K562 (cell line): Measurements from ENCODE around the gene SLC16A4. TPM values are rescaled to one million over a fixed set of nuclear protein-coding genes. Genes with fewer than 3 reads are reported as not detected.
A peak's percentile ranks its signal among the peaks of the same experiment; 100 is the strongest.

ENCODE experiments used
- AFF1 ChIP-seq, 2 experiments: fragments of 450-650 bp; IDR thresholded peaks; 2 replicates each; pipeline ENCODE4 v1.6.1; 2018; ENCODE audit warnings: mild to moderate bottlenecking in 2 of 2, low read depth in 1 of 2; ENCODE audit not compliant: partially characterized antibody in 2 of 2
- CREB1 ChIP-seq, 2 experiments: sonication (generic) in 1 of 2; formaldehyde crosslinking in 1 of 2; IDR thresholded peaks; 2 replicates each; pipeline versions ENCODE4 v1.6.1 to v1.8.0; 2012 to 2022; ENCODE audit warnings: inconsistent platforms in 1 of 2, mild to moderate bottlenecking in 1 of 2, missing genetic modification reagents in 1 of 2, moderate library complexity in 1 of 2
- CSDE1 ChIP-seq, 2 experiments: fragments of 450-650 bp; IDR thresholded peaks; 2 replicates each; pipeline ENCODE4 v1.6.1; 2016; ENCODE audit warnings: mild to moderate bottlenecking in 1 of 2
- ELF1 ChIP-seq: fragments of 200-800 bp; sonication (Bioruptor generic); IDR thresholded peaks from 2 replicates; pipeline ENCODE4 v1.6.1; 2016; ENCODE audit warnings: missing genetic modification characterization, missing compliant biosample characterization
- JUN ChIP-seq, 2 experiments: sonication (generic) in 1 of 2; formaldehyde crosslinking in 1 of 2; IDR thresholded peaks; 2 replicates each; pipeline versions ENCODE4 v1.6.1 to v1.8.0; 2012 to 2022; ENCODE audit warnings: borderline replicate concordance in 2 of 2, mild to moderate bottlenecking in 2 of 2, improper control_type of control experiment in 1 of 2, low read depth in 1 of 2, low read length in 1 of 2, missing genetic modification reagents in 1 of 2
- MCM5 ChIP-seq: fragments of 450-650 bp; IDR thresholded peaks from 2 replicates; pipeline ENCODE4 v1.6.1; 2016; ENCODE audit warnings: low read depth
- MTA3 ChIP-seq: fragments of 450-650 bp; formaldehyde crosslinking; IDR thresholded peaks from 2 replicates; pipeline ENCODE4 v1.6.1; 2017; ENCODE audit warnings: mild to moderate bottlenecking, borderline replicate concordance
- NR2F6 ChIP-seq: fragments of 450-650 bp; formaldehyde crosslinking; IDR thresholded peaks from 2 replicates; pipeline ENCODE4 v1.4.0; 2020; ENCODE audit warnings: mild to moderate bottlenecking
- PRMT5 ChIP-seq: sonication (generic); formaldehyde crosslinking; IDR thresholded peaks from 2 replicates; pipeline ENCODE4 v1.5.0; 2020; ENCODE audit warnings: missing genetic modification reagents
- PRPF4 ChIP-seq: fragments of 200-400 bp; formaldehyde crosslinking; IDR thresholded peaks from one replicate; pipeline ENCODE4 v1.6.1; 2017; ENCODE audit warnings: low read length, low read depth, mild to moderate bottlenecking; ENCODE audit not compliant: insufficient read depth, poor library complexity, severe bottlenecking
- RBM22 ChIP-seq: fragments of 200-400 bp; formaldehyde crosslinking; IDR thresholded peaks from 2 replicates; pipeline ENCODE4 v1.6.1; 2018; ENCODE audit warnings: low read length, low read depth; ENCODE audit not compliant: poor library complexity, severe bottlenecking
- SNRNP70 ChIP-seq: fragments of 200-400 bp; formaldehyde crosslinking; optimal IDR thresholded peaks from 2 replicates; pipeline ENCODE3; 2017; ENCODE audit warnings: low read depth, low read length
- STAG1 ChIP-seq: sonication (generic); formaldehyde crosslinking; IDR thresholded peaks from 2 replicates; pipeline ENCODE4 v1.5.0; 2020; ENCODE audit warnings: missing genetic modification reagents, borderline replicate concordance
- TRIM25 ChIP-seq: fragments of 450-650 bp; IDR thresholded peaks from 2 replicates; pipeline ENCODE4 v1.7.0; 2016; ENCODE audit warnings: borderline replicate concordance
- ZBTB11 ChIP-seq, 3 experiments: fragments of 200-800 bp in 1 of 3; fragments of 250-450 bp in 1 of 3; fragments of 450-650 bp in 1 of 3; sonication (Bioruptor Pico) in 1 of 3; sonication (Bioruptor generic) in 1 of 3; formaldehyde crosslinking in 1 of 3; IDR thresholded peaks; 2 replicates each; pipeline versions ENCODE4 v1.6.1 to v1.8.0; 2016 to 2022; ENCODE audit warnings: mild to moderate bottlenecking in 2 of 3, missing genetic modification characterization in 2 of 3, missing compliant biosample characterization in 1 of 3, moderate library complexity in 1 of 3
- ZC3H11A ChIP-seq: IDR thresholded peaks from 2 replicates; pipeline ENCODE4 v1.6.1; 2012; ENCODE audit warnings: low read depth, low read length, improper control_type of control experiment
- ZNF785 ChIP-seq: fragments of 250-450 bp; sonication (Bioruptor Pico); IDR thresholded peaks from 2 replicates; pipeline ENCODE4 v1.4.0; 2020; ENCODE audit warnings: mild to moderate bottlenecking
- polyA plus RNA-seq, 8 experiments: library from polyadenylated mRNA; depleted of rRNA in 4 of 8; stranded (reverse) in 5 of 8; unstranded in 3 of 8; fragments of >200 nt; fragmentation: Nextera tagmentation in 2 of 8; fragmentation: Illumina TruSeq in 1 of 8; extraction: Ambion mirVana in 2 of 8; extraction: Trizol in 1 of 8; gene quantifications; 2 replicates each; pipeline versions ENCODE4 v1.2.1 to v1.2.3, GENCODE V29; 2011 to 2014; ENCODE audit warnings: inconsistent platforms in 1 of 8, missing spikeins in 1 of 8
- total RNA-seq, 7 experiments: library from RNA; depleted of rRNA in 6 of 7; stranded (reverse); fragments of >200 nt in 6 of 7; fragmentation: Illumina TruSeq in 2 of 7; extraction: Trizol in 2 of 7; gene quantifications; 2 replicates each; pipeline versions ENCODE4 v1.2.1 to v1.2.3, GENCODE V29; 2011 to 2021; ENCODE audit warnings: low replicate concordance in 1 of 7

The SLC16A4 gene
- total and polyA plus RNA-seq, 9 of the 15 experiments (the other 6 are each of a cell fraction or from before 2014, with no cell fraction given), result 0.04 to 0.31 (median 0.18) TPM; not detected in 1

GRCh38 chr1:110337704-110338308 is 53.0 kb downstream of the SLC16A4 start (continued):
- TF ChIP-seq NR2F6 (CRISPR knock-in tag), result no peak
- TF ChIP-seq STAG1 (CRISPR knock-in tag), result no peak
- TF ChIP-seq PRMT5, result no peak
- TF ChIP-seq RBM22, result no peak
- TF ChIP-seq ZC3H11A, result no peak
- TF ChIP-seq PRPF4, result no peak
- TF ChIP-seq SNRNP70, result no peak
- TF ChIP-seq TRIM25, result 0 out of 2 replicates have a peak, but pooled peaks have one; percentile 81
- TF ChIP-seq AFF1 (IDR thresholded peaks at IDR 0.05; ENCODE audit: low read depth in 1 of 2, partially characterized antibody in 2 of 2), result peak in 1 of 2 experiments; percentile 17
- TF ChIP-seq MCM5, result no peak
- TF ChIP-seq CREB1 (IDR thresholded peaks at IDR 0.05), result no peak
- no peak for TF ChIP-seq CREB1 (CRISPR knock-in tag; IDR thresholded peaks at IDR 0.05)
- TF ChIP-seq JUN (IDR thresholded peaks at IDR 0.05; ENCODE audit: borderline replicate concordance, low read depth, low read length), result 0 out of 2 replicates have a peak, but pooled peaks have one; percentile 45
- peak; percentile 64; the same call in 1 of the 2 replicates for TF ChIP-seq JUN (CRISPR knock-in tag; IDR thresholded peaks at IDR 0.05; ENCODE audit: borderline replicate concordance)
- TF ChIP-seq CSDE1 (IDR thresholded peaks at IDR 0.05), result no peak
- peak; percentile 83 for TF ChIP-seq ELF1 (tag)
- no peak for TF ChIP-seq ZNF785
- no peak for TF ChIP-seq MTA3
- TF ChIP-seq ZBTB11 (CRISPR knock-in tag; IDR thresholded peaks at IDR 0.05), result peak in 2 of 3 experiments; percentile 35 to 90; a peak in 3 of 6 replicates
